Activated naive CD4-positive, alpha-beta T cell treated with anti-CD3 and anti-CD28 coated beads, Interleukin-2, amount 50 U/mL, for 72 hours (primary cell): ENCODE results near the gene TPRN. TPM values are rescaled to one million over a fixed set of nuclear protein-coding genes. Genes with fewer than 3 reads are reported as not detected.

Experiments
- ATAC-seq, 2 donors: fragments of 150-1000 bp; cut with Tn5 transposase; 2 replicates each; pipeline ENCODE4 v1.10.0; 2021; ENCODE audit warnings: mild to moderate bottlenecking in 2 of 2, moderate library complexity in 2 of 2
- DNase-seq, 2 donors: peaks; one replicate each; pipeline ENCODE4 v3.0.0; 2021 to 2022; ENCODE audit warnings: low spot score in 2 of 2
- H3K27ac Mint-ChIP-seq, 2 donors: one replicate each; pipeline ENCODE4 v1.8.0; 2022; ENCODE audit warnings: mild to moderate bottlenecking in 2 of 2, mixed read lengths in 2 of 2
- H3K36me3 Mint-ChIP-seq, 2 donors: one replicate each; pipeline ENCODE4 v1.8.0; 2022; ENCODE audit warnings: mixed read lengths in 2 of 2
- H3K9me3 Mint-ChIP-seq, 2 donors: one replicate each; pipeline ENCODE4 v1.8.0; 2022; ENCODE audit warnings: mixed read lengths in 2 of 2
- total RNA-seq, 2 donors: library from RNA; stranded (reverse); gene quantifications; one replicate each; pipeline ENCODE4 v1.2.3, GENCODE V29; 2022

Gene TPRN
- total RNA-seq, 2 donors from 2014 or later = 5.7 to 7.3 TPM

GRCh38 chr9:137219757-137220316 is 19.3 kb upstream of the TPRN start:
- no peak for ATAC-seq
- no peaks in the 10 kb centered on the region for H3K9me3 Mint-ChIP-seq
- DNase-seq = no peak
- H3K36me3 Mint-ChIP-seq = no peaks in the 10 kb centered on the region
- peak overlapping the region in 1 of 2 donors; percentile 56 for H3K27ac Mint-ChIP-seq

- no peaks in the 10 kb centered on the region for H3K36me3 Mint-ChIP-seq
- no peak for ATAC-seq
Measured at GRCh38 chr9:137218754-137219271, 18.3 kb upstream of the TPRN start.

GRCh38 chr9:137218212-137218753 is 17.7 kb upstream of the TPRN start:
- Mint-ChIP-seq H3K36me3 (no peaks in the 10 kb centered on the region), H3K9me3 (no peaks in the 10 kb centered on the region), H3K27ac (no peak overlapping the region)
- no peak for DNase-seq
- ATAC-seq = no peak

More at GRCh38 chr9:137218754-137219271, 18.3 kb upstream of the TPRN start:
- no peak for DNase-seq
- Mint-ChIP-seq H3K27ac (no peak overlapping the region), H3K9me3 (no peaks in the 10 kb centered on the region)

- no peaks in the 10 kb centered on the region for H3K36me3 Mint-ChIP-seq
- no peak overlapping the region for H3K27ac Mint-ChIP-seq
- no peak for DNase-seq
- no peak for ATAC-seq
- no peaks in the 10 kb centered on the region for H3K9me3 Mint-ChIP-seq
Measured at GRCh38 chr9:137217276-137218211, 17.0 kb upstream of the TPRN start.

- H3K36me3 Mint-ChIP-seq = no peaks in the 10 kb centered on the region
- H3K9me3 Mint-ChIP-seq = no peaks in the 10 kb centered on the region
- ATAC-seq (no peak), DNase-seq (no peak)
- no peak overlapping the region for H3K27ac Mint-ChIP-seq
Measured at GRCh38 chr9:137216188-137216965, 15.8 kb upstream of the TPRN start.

GRCh38 chr9:137215196-137215986 is 14.8 kb upstream of the TPRN start:
- Mint-ChIP-seq H3K36me3 (no peaks in the 10 kb centered on the region), H3K27ac (peak overlapping the region in 1 of 2 donors; percentile 36), H3K9me3 (no peaks in the 10 kb centered on the region)
- ATAC-seq = no peak
- no peak for DNase-seq

- ATAC-seq (no peak), DNase-seq (no peak)
- H3K9me3 Mint-ChIP-seq = no peaks in the 10 kb centered on the region
- no peak overlapping the region for H3K27ac Mint-ChIP-seq
- H3K36me3 Mint-ChIP-seq = no peaks in the 10 kb centered on the region
Measured at GRCh38 chr9:137214620-137215019, 14.1 kb upstream of the TPRN start.

GRCh38 chr9:137213160-137214060 is 12.9 kb upstream of the TPRN start:
- Mint-ChIP-seq H3K9me3 (no peaks in the 10 kb centered on the region), H3K36me3 (peaks cover 0 to 7% of the 10 kb centered on the region in 2 donors), H3K27ac (no peak overlapping the region)
- DNase-seq (no peak), ATAC-seq (no peak)

- ATAC-seq = peak in 1 of 2 donors; percentile 11
Measured at GRCh38 chr9:137212520-137212919, 12.0 kb upstream of the TPRN start.

GRCh38 chr9:137211532-137211931 is 11.0 kb upstream of the TPRN start:
- no peaks in the 10 kb centered on the region for H3K9me3 Mint-ChIP-seq
- H3K27ac Mint-ChIP-seq = peak overlapping the region; percentile 47 to 74
- ATAC-seq (no peak), DNase-seq (no peak)
- peaks cover 12 to 15% of the 10 kb centered on the region in 2 donors for H3K36me3 Mint-ChIP-seq

More at GRCh38 chr9:137212520-137212919, 12.0 kb upstream of the TPRN start:
- Mint-ChIP-seq H3K27ac (no peak overlapping the region), H3K36me3 (peaks cover 2 to 10% of the 10 kb centered on the region in 2 donors), H3K9me3 (no peaks in the 10 kb centered on the region)
- DNase-seq = no peak

- peak overlapping the region; percentile 94 to 97 for H3K27ac Mint-ChIP-seq
Measured at GRCh38 chr9:137206602-137207001, 6.1 kb upstream of the TPRN start.

GRCh38 chr9:137205126-137206069 is 4.9 kb upstream of the TPRN start, which contains the start of the genes NDOR1 and TMEM203:
NDOR1 (plus strand) TSS chr9:137205700; CDS start chr9:137205778, 78 bp downstream.
TMEM203 (minus strand) TSS chr9:137205648; CDS start chr9:137205414, 234 bp downstream.
- peak within 1 kb of the TSS; percentile 94 to 97 for H3K27ac Mint-ChIP-seq
- peak; percentile 92 to 95 for DNase-seq
- H3K36me3 Mint-ChIP-seq = peaks cover 28 to 33% of the 10 kb centered on the region in 2 donors
- no peaks in the 10 kb centered on the region for H3K9me3 Mint-ChIP-seq
- ATAC-seq = peak; percentile 64 to 68

More at GRCh38 chr9:137206602-137207001, 6.1 kb upstream of the TPRN start:
- DNase-seq = no peak
- Mint-ChIP-seq H3K9me3 (no peaks in the 10 kb centered on the region), H3K36me3 (peaks cover 28 to 33% of the 10 kb centered on the region in 2 donors)
- no peak for ATAC-seq

GRCh38 chr9:137204731-137205125 is 4.2 kb upstream of the TPRN start:
- ATAC-seq (no peak), DNase-seq (no peak)
- Mint-ChIP-seq H3K36me3 (peaks cover 28 to 33% of the 10 kb centered on the region in 2 donors), H3K27ac (peak overlapping the region; percentile 94 to 97), H3K9me3 (no peaks in the 10 kb centered on the region)

- Mint-ChIP-seq H3K9me3 (no peaks in the 10 kb centered on the region), H3K27ac (no peak overlapping the region), H3K36me3 (peaks cover 26 to 28% of the 10 kb centered on the region in 2 donors)
- no peak for ATAC-seq
- no peak for DNase-seq
Measured at GRCh38 chr9:137202966-137203365, 2.4 kb upstream of the TPRN start.
